Heart left ventricle (tissue), 13 donors: Measurements from ENCODE around the gene RGL1.

Experiments used
- CTCF ChIP-seq, 12 donors: fragments of 200-600 bp; sonication (generic) in 4 of 12; IDR thresholded peaks; one replicate each; pipeline versions ENCODE4 v1.5.0 to v1.8.0; 2018 to 2022; ENCODE audit warnings: antibody characterized with exemption in 12 of 12, mild to moderate bottlenecking in 5 of 12
- POLR2A ChIP-seq, 2 donors: fragments of 450-650 bp; IDR thresholded peaks; one replicate each; pipeline ENCODE4 v1.6.1; 2017; ENCODE audit warnings: antibody characterized with exemption in 2 of 2, mild to moderate bottlenecking in 2 of 2, moderate library complexity in 2 of 2
- donor health status: ischemic (EF 13 %, LVEDD 7.1; RV severe dilation, severe dysfunction).
- donor health status: DM: no; HTN: yes; CAD: no.
- donor health status: DM: no; HTN: no; CAD: no.
- donor health status: ischemic (EF 25% LVEDD 6.9; RV normal size, moderate dysfunction).
- donor health status: ischemic (EF 25% LVEDD 5.7; RV mildly dilated, moderate dysfunction).
- donor health status: ischemic (EF 35%, LVEDD 5.7; RV mildly dilated, moderate dysfunction).
- donor health status: nonischemic (EF 11% LVEDD 7.7; RV severe dilation, severe dysfunction).
- donor health status: DM: yes; HTN: yes; CAD: no.
- donor health status: PGD.
- donor health status: ischemic (EF 29% LVEDD 5.4; RV normal size, mild dysfunction).
- donor health status: nonischemic (EF 23%, LVEDD 6.1; RV moderate dilation, normal function).

- TF ChIP-seq CTCF (IDR thresholded peaks at IDR 0.05) = no peak
- TF ChIP-seq POLR2A (IDR thresholded peaks at IDR 0.05) = no peak
Observed at GRCh38 chr1:183937611-183938010, 132.7 kb downstream of the RGL1 start.
